ENCODE results near the gene CFAP46.

Gene CFAP46

DNA sequence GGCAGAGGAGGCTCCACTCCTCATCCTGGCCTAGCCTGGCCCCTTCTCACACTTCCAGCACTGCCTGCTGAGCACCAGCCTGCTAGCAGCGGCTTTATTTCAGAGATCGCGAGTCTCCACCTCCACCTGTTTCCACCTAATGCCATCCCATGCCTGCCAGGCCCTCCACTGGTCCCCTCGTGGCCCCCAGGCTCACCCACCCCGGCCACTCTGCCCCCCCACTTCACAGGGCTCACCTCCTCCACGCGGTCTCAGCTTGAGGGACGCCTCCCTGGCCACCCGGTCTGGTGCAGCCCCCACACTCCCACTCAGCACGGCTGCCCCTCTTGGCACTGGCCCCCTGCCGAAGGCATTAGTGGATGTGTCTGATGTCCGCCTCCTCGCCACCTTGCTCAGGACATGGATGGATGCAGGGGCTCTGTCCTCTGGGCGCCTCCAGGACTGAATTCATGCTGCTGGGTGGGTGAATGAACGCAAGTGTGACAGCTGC, 152.7 kb downstream of the CFAP46 start:
- no peaks in the 10 kb centered on the region for H3K36me3 ChIP-seq (replicated peaks in 1 of 2; ENCODE audit: control insufficient read depth in 2 of 2, insufficient read depth in 2 of 2, low read length in 2 of 2)
- H4K8ac ChIP-seq (ENCODE audit: low read depth, low read length), result no peak overlapping the region
- H4K91ac ChIP-seq (ENCODE audit: low read depth, low read length, poor library complexity), result no peak overlapping the region
- H2BK15ac ChIP-seq (ENCODE audit: low read length), result no peak overlapping the region
- peak overlapping the region; percentile 33 for H3K18ac ChIP-seq (ENCODE audit: low read length)
- no peak overlapping the region for H3K4me3 ChIP-seq (ENCODE audit: low read length in 2 of 2)
- H3K23ac ChIP-seq (ENCODE audit: low read depth, low read length, poor library complexity), result peak overlapping the region; percentile 67
- H2BK12ac ChIP-seq (ENCODE audit: low read length), result no peak overlapping the region
- no peak overlapping the region for H2BK5ac ChIP-seq (ENCODE audit: low read length)
- no peak overlapping the region for H2AFZ ChIP-seq (ENCODE audit: low read length)
- DNase-seq (ENCODE audit: low spot score), result no peak
- peaks cover 37 to 61% (median 55%) of the 10 kb centered on the region in 3 experiments for H3K27me3 ChIP-seq (ENCODE audit: control insufficient read depth in 3 of 3, insufficient read depth in 3 of 3, low read depth in 1 of 3, low read length in 3 of 3)
- no peak overlapping the region for H3K9ac ChIP-seq (ENCODE audit: low read depth, low read length, poor library complexity)
- peak overlapping the region; percentile 65 for H2AK5ac ChIP-seq (ENCODE audit: low read depth, low read length)
- no peak overlapping the region for H3K4me2 ChIP-seq (ENCODE audit: insufficient read depth, low read length, poor library complexity, severe bottlenecking)
- H3K9me3 ChIP-seq (replicated peaks in 1 of 2; ENCODE audit: control insufficient read depth in 2 of 2, insufficient read depth in 1 of 2, low read depth in 1 of 2, low read length in 2 of 2), result no peaks in the 10 kb centered on the region
- H3K27ac ChIP-seq (replicated peaks; ENCODE audit: low read length), result no peak overlapping the region
- peaks cover 2% of the 10 kb centered on the region for H3K79me1 ChIP-seq (ENCODE audit: low read depth, low read length)
- H3K4ac ChIP-seq (ENCODE audit: low read length), result no peak overlapping the region
- H3K4me1 ChIP-seq (ENCODE audit: control insufficient read depth in 2 of 2, insufficient read depth in 1 of 2, low read depth in 1 of 2, low read length in 2 of 2), result peaks cover 0 to 22% of the 10 kb centered on the region in 2 donors
- no peak overlapping the region for H2BK120ac ChIP-seq (ENCODE audit: low read depth, low read length)
- WGBS, 2 donors (ENCODE audit: extremely low coverage in 2 of 2, insufficient read length in 2 of 2, insufficient replicate concordance in 1 of 2), result no CpG with 5 or more reads among the region's 15 CpGs
- H3K14ac ChIP-seq (ENCODE audit: low read length), result peak overlapping the region; percentile 79

DNA sequence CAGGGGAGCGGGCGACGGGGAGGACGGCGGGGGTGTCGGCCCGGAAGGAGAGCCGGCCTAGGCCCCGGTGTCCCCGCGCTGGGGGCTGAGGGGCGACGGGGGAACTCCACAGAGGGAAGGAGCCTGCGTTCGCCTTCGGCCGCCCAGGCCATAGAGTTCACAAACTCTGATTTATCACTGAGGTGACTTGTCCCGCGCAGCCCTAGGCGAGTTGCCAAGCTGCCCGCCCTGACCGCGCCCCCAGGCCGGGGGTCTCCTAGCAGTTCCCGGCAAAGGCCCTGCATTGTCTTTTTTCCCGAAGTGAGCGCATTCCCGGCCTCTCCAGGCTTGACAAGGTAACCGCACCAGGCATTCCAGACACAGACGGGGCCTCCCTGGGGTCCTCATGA, 153.5 kb downstream of the CFAP46 start:
- peaks cover 0 to 4% of the 10 kb centered on the region in 2 donors for H3K9me3 ChIP-seq (replicated peaks in 1 of 2; ENCODE audit: control insufficient read depth in 2 of 2, insufficient read depth in 1 of 2, low read depth in 1 of 2, low read length in 2 of 2)
- WGBS, 2 donors (ENCODE audit: extremely low coverage in 2 of 2, insufficient read length in 2 of 2, insufficient replicate concordance in 1 of 2), result no CpG with 5 or more reads among the region's 30 CpGs
- H2AK5ac ChIP-seq (ENCODE audit: low read depth, low read length), result no peak overlapping the region
- H4K8ac ChIP-seq (ENCODE audit: low read depth, low read length), result no peak overlapping the region
- H3K9ac ChIP-seq (ENCODE audit: low read depth, low read length, poor library complexity), result no peak overlapping the region
- H3K79me1 ChIP-seq (ENCODE audit: low read depth, low read length), result no peaks in the 10 kb centered on the region
- H2BK5ac ChIP-seq (ENCODE audit: low read length), result no peak overlapping the region
- no peak overlapping the region for H3K4ac ChIP-seq (ENCODE audit: low read length)
- no peak overlapping the region for H3K27ac ChIP-seq (replicated peaks; ENCODE audit: low read length)
- no peak overlapping the region for H3K23ac ChIP-seq (ENCODE audit: low read depth, low read length, poor library complexity)
- no peak overlapping the region for H2BK120ac ChIP-seq (ENCODE audit: low read depth, low read length)
- no peak overlapping the region for H3K14ac ChIP-seq (ENCODE audit: low read length)
- peak overlapping the region; percentile 90 for H2AFZ ChIP-seq (ENCODE audit: low read length)
- peak overlapping the region in 1 of 2 donors; percentile 44 for H3K4me3 ChIP-seq (ENCODE audit: low read length in 2 of 2)
- H4K91ac ChIP-seq (ENCODE audit: low read depth, low read length, poor library complexity), result no peak overlapping the region
- peaks cover 0 to 22% of the 10 kb centered on the region in 2 donors for H3K4me1 ChIP-seq (ENCODE audit: control insufficient read depth in 2 of 2, insufficient read depth in 1 of 2, low read depth in 1 of 2, low read length in 2 of 2)
- H3K36me3 ChIP-seq (replicated peaks in 1 of 2; ENCODE audit: control insufficient read depth in 2 of 2, insufficient read depth in 2 of 2, low read length in 2 of 2), result no peaks in the 10 kb centered on the region
- H2BK15ac ChIP-seq (ENCODE audit: low read length), result no peak overlapping the region
- peak overlapping the region; percentile 71 for H3K18ac ChIP-seq (ENCODE audit: low read length)
- DNase-seq (ENCODE audit: low spot score), result peak; percentile 24
- H3K27me3 ChIP-seq (ENCODE audit: control insufficient read depth in 3 of 3, insufficient read depth in 3 of 3, low read depth in 1 of 3, low read length in 3 of 3), result peaks cover 46 to 70% (median 64%) of the 10 kb centered on the region in 3 experiments
- H2BK12ac ChIP-seq (ENCODE audit: low read length), result no peak overlapping the region
- peak overlapping the region; percentile 54 for H3K4me2 ChIP-seq (ENCODE audit: insufficient read depth, low read length, poor library complexity, severe bottlenecking)

DNA sequence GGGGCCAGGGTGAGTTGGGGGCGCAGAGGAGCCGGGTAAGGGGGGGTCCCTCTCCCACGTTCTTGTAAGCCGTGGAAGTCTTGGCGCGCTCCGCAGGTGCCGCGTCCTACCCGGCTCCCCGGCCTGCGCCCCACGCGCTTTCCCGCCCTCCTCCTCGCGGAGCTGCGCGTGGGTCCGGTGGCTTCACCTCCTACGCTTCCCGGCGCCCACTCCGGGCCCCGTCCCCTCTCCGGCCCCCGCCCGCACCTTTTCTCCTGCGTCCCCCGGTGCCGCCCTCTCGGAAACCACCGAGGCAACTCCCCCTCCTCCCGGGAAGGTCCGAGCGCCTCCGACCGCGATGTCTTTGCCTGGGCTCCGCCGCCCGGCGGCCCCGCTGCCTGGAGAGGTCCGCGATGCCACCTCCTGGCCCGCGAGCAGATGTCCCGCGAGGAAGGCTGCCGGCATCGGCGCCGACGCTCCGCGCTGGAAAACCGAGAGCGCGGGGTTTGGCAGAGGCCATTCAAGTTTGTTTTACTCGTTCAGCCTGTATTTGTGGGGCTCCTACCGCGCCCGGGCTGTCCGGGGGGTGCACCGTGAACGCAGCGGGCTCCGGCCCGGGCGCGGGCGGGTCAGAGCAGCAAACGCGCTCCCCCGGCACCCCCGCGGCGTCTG, 154.1 kb downstream of the CFAP46 start:
- Histone ChIP-seq H3K9me3 (replicated peaks in 1 of 2; ENCODE audit: control insufficient read depth in 2 of 2, insufficient read depth in 1 of 2, low read depth in 1 of 2, low read length in 2 of 2) (peaks cover 0 to 9% of the 10 kb centered on the region in 2 donors), H3K4me1 (ENCODE audit: control insufficient read depth in 2 of 2, insufficient read depth in 1 of 2, low read depth in 1 of 2, low read length in 2 of 2) (peaks cover 0 to 22% of the 10 kb centered on the region in 2 donors), H2AFZ (ENCODE audit: low read length) (peak overlapping the region; percentile 90), H3K36me3 (replicated peaks in 1 of 2; ENCODE audit: control insufficient read depth in 2 of 2, insufficient read depth in 2 of 2, low read length in 2 of 2) (peaks cover 0 to 1% of the 10 kb centered on the region in 2 donors), H4K8ac (ENCODE audit: low read depth, low read length) (no peak overlapping the region), H3K4me2 (ENCODE audit: insufficient read depth, low read length, poor library complexity, severe bottlenecking) (peak overlapping the region; percentile 54), H2BK15ac (ENCODE audit: low read length) (peak overlapping the region; percentile 26), H2BK5ac (ENCODE audit: low read length) (no peak overlapping the region), H3K79me1 (ENCODE audit: low read depth, low read length) (no peaks in the 10 kb centered on the region), H2BK12ac (ENCODE audit: low read length) (no peak overlapping the region), H3K4ac (ENCODE audit: low read length) (no peak overlapping the region), H3K23ac (ENCODE audit: low read depth, low read length, poor library complexity) (no peak overlapping the region), H3K9ac (ENCODE audit: low read depth, low read length, poor library complexity) (no peak overlapping the region), H3K27me3 (ENCODE audit: control insufficient read depth in 3 of 3, insufficient read depth in 3 of 3, low read depth in 1 of 3, low read length in 3 of 3) (peaks cover 46 to 75% (median 69%) of the 10 kb centered on the region in 3 experiments), H2BK120ac (ENCODE audit: low read depth, low read length) (no peak overlapping the region), H3K18ac (ENCODE audit: low read length) (peak overlapping the region; percentile 85), H3K14ac (ENCODE audit: low read length) (peak overlapping the region; percentile 94), H3K27ac (replicated peaks; ENCODE audit: low read length) (no peak overlapping the region), H3K4me3 (ENCODE audit: low read length in 2 of 2) (peak overlapping the region in 1 of 2 donors; percentile 44), H2AK5ac (ENCODE audit: low read depth, low read length) (no peak overlapping the region), H4K91ac (ENCODE audit: low read depth, low read length, poor library complexity) (no peak overlapping the region)
- no CpG with 5 or more reads among the region's 79 CpGs for WGBS, 2 donors (ENCODE audit: extremely low coverage in 2 of 2, insufficient read length in 2 of 2, insufficient replicate concordance in 1 of 2)
- DNase-seq (ENCODE audit: low spot score), result no peak

DNA sequence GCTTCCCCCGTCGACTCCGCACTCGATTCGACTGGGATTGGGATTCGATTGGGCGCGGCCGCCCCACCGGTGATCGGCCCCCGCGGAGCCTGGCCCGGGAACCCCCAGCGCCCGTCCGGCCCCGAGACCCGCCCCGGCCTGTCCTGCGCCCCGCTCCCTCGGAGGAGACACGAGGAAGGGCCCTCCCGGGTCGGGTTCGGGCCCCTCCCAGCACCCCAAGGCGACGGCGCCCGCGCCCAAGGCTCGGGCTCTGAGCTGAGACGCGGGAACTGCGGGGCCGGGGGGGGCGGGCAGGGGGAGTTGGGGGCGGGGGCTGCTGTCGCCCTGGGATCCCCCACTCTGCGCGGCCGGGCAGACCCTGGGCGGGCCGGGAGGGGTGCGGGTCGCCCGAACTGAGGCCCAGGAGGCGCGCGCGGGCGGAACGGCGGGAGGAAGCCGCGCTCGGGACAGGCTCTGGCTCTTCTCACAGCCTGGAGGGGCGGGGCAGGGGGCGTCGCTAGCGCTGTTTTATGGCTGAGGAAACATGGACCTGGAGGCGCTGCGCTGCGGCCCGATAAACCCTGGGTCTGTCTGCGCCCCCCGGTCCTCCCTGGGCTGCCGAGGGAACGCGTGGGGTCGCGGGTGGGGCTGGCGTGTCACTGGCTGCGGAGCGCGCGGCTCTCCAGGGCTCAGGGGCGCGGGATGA, 154.7 kb downstream of the CFAP46 start:
- H2AK5ac ChIP-seq (ENCODE audit: low read depth, low read length), result no peak overlapping the region
- peaks cover 0 to 8% of the 10 kb centered on the region in 2 donors for H3K36me3 ChIP-seq (replicated peaks in 1 of 2; ENCODE audit: control insufficient read depth in 2 of 2, insufficient read depth in 2 of 2, low read length in 2 of 2)
- peak overlapping the region; percentile 54 for H3K4me2 ChIP-seq (ENCODE audit: insufficient read depth, low read length, poor library complexity, severe bottlenecking)
- no peak overlapping the region for H2BK5ac ChIP-seq (ENCODE audit: low read length)
- no peak overlapping the region for H2BK12ac ChIP-seq (ENCODE audit: low read length)
- H2BK120ac ChIP-seq (ENCODE audit: low read depth, low read length), result no peak overlapping the region
- H3K4me3 ChIP-seq (ENCODE audit: low read length in 2 of 2), result peak overlapping the region in 1 of 2 donors; percentile 44
- H3K9ac ChIP-seq (ENCODE audit: low read depth, low read length, poor library complexity), result no peak overlapping the region
- peaks cover 0 to 22% of the 10 kb centered on the region in 2 donors for H3K4me1 ChIP-seq (ENCODE audit: control insufficient read depth in 2 of 2, insufficient read depth in 1 of 2, low read depth in 1 of 2, low read length in 2 of 2)
- peak overlapping the region; percentile 90 for H2AFZ ChIP-seq (ENCODE audit: low read length)
- H3K27ac ChIP-seq (replicated peaks; ENCODE audit: low read length), result no peak overlapping the region
- no CpG with 5 or more reads among the region's 80 CpGs for WGBS, 2 donors (ENCODE audit: extremely low coverage in 2 of 2, insufficient read length in 2 of 2, insufficient replicate concordance in 1 of 2)
- no peaks in the 10 kb centered on the region for H3K79me1 ChIP-seq (ENCODE audit: low read depth, low read length)
- H3K4ac ChIP-seq (ENCODE audit: low read length), result no peak overlapping the region
- peaks cover 48 to 80% (median 69%) of the 10 kb centered on the region in 3 experiments for H3K27me3 ChIP-seq (ENCODE audit: control insufficient read depth in 3 of 3, insufficient read depth in 3 of 3, low read depth in 1 of 3, low read length in 3 of 3)
- H2BK15ac ChIP-seq (ENCODE audit: low read length), result peak overlapping the region; percentile 26
- peaks cover 0 to 15% of the 10 kb centered on the region in 2 donors for H3K9me3 ChIP-seq (replicated peaks in 1 of 2; ENCODE audit: control insufficient read depth in 2 of 2, insufficient read depth in 1 of 2, low read depth in 1 of 2, low read length in 2 of 2)
- no peak overlapping the region for H4K91ac ChIP-seq (ENCODE audit: low read depth, low read length, poor library complexity)
- no peak overlapping the region for H3K23ac ChIP-seq (ENCODE audit: low read depth, low read length, poor library complexity)
- DNase-seq (ENCODE audit: low spot score), result peak; percentile 32
- H3K14ac ChIP-seq (ENCODE audit: low read length), result peak overlapping the region; percentile 94
- H4K8ac ChIP-seq (ENCODE audit: low read depth, low read length), result no peak overlapping the region
- H3K18ac ChIP-seq (ENCODE audit: low read length), result peak overlapping the region; percentile 85

Data from neuronal stem cell (in vitro differentiated cells).